Measurements from ENCODE around the gene PPP1R3D.

GRCh38 chr20:59936409-59936808 is 3.7 kb downstream of the PPP1R3D start:
- TF ChIP-seq TCF7L2 (IDR thresholded peaks at IDR 0.05; ENCODE audit: borderline replicate concordance, extremely low read depth, insufficient read depth, insufficient read length): no peak
- TF ChIP-seq CTCF (IDR thresholded peaks at IDR 0.05 in 2 of 3, conservative IDR thresholded peaks at IDR 0.05 in 1 of 3; ENCODE audit: borderline replicate concordance in 1 of 3, insufficient read depth in 1 of 3, low read depth in 2 of 3, low read length in 2 of 3): no peak
- no peak for TF ChIP-seq POLR2AphosphoS5 (IDR thresholded peaks at IDR 0.05; ENCODE audit: low read depth, low read length)
- TF ChIP-seq EGR1 (IDR thresholded peaks at IDR 0.05; ENCODE audit: low read depth): no peak
- no peak for TF ChIP-seq POLR2A (IDR thresholded peaks at IDR 0.05; ENCODE audit: borderline replicate concordance, extremely low read depth, insufficient read depth, insufficient read length)
- no peak for TF ChIP-seq REST (IDR thresholded peaks at IDR 0.05; ENCODE audit: low read depth)
- no peak for TF ChIP-seq RAD21 (IDR thresholded peaks at IDR 0.05; ENCODE audit: low read depth)
